GM13976 (cell line): Measurements from ENCODE around the gene TFG.

Source experiments
- DNase-seq: peaks from one replicate; pipeline ENCODE4 v3.0.0; 2012; ENCODE audit warnings: low spot score
- in situ Hi-C: fragments of 300-500 bp; cut with MboI; formaldehyde crosslinking; loops from one replicate; pipeline ENCODE4 v1.12.0; 2022; ENCODE audit warnings: low sequenced_read_pairs, mixed read lengths, inconsistent platforms; ENCODE audit not compliant: unreplicated experiment
- TF ChIP-seq, protein P1 (sequence below): IDR thresholded peaks from 2 replicates; pipeline ENCODE4 v1.5.1; 2012; ENCODE audit warnings: borderline replicate concordance, mild to moderate bottlenecking; ENCODE audit not compliant: insufficient read depth; ENCODE audit errors: extremely low read depth, missing control alignments, control extremely low read depth

Gene TFG

GRCh38 chr3:100781301-100781700 is 72.0 kb downstream of the TFG start:
- in situ Hi-C loops = no loop called here
- TF ChIP-seq, protein P1, sequence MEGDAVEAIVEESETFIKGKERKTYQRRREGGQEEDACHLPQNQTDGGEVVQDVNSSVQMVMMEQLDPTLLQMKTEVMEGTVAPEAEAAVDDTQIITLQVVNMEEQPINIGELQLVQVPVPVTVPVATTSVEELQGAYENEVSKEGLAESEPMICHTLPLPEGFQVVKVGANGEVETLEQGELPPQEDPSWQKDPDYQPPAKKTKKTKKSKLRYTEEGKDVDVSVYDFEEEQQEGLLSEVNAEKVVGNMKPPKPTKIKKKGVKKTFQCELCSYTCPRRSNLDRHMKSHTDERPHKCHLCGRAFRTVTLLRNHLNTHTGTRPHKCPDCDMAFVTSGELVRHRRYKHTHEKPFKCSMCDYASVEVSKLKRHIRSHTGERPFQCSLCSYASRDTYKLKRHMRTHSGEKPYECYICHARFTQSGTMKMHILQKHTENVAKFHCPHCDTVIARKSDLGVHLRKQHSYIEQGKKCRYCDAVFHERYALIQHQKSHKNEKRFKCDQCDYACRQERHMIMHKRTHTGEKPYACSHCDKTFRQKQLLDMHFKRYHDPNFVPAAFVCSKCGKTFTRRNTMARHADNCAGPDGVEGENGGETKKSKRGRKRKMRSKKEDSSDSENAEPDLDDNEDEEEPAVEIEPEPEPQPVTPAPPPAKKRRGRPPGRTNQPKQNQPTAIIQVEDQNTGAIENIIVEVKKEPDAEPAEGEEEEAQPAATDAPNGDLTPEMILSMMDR = no peak
- no peak for DNase-seq

- DNase-seq = no peak
- in situ Hi-C loops = no loop called here
- TF ChIP-seq, protein P1 = no peak
These were observed 73.1 kb downstream of the TFG start for GRCh38 chr3:100782348-100782747.

DNA sequence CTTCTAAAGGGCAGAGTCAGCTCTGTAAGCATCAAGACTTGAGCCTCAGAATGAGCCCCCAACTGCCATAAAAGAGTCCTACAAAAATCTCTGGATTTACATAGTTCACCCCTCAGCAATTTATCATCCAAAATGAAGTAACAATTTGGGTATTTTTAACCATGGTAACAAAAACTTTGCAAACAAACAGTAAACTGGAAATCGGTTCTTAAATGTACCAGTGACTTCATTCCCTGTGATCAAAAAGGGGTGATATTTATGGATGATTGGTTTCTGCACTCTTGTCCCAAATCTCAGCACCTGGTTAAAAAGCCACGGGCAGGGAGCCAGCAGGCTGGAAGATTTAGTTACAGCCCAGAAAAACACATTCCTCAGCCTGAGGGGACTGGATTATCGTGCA is 73.6 kb downstream of the TFG start:
- in situ Hi-C loops = no loop called here
- DNase-seq = no peak
- TF ChIP-seq, protein P1 = no peak

DNA sequence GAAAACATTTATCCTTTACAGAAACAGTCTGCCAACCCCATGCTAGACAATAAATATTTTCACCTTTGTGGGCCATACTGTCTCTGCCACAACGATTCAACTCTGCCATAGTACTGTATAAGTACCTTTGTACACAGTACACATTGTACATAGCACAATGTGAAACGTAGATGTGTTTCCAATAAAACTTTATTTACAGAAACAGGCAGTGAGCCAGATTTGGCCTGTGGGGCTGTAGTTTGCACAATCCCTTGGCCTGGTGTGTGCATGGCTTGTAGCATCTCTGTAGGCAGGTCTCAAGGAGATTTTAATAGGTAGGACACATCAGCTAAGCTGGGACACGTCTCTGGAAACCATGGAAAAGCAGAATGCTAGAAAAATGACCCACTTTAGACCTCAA is 74.3 kb downstream of the TFG start:
- in situ Hi-C loops = no loop called here
- no peak for DNase-seq
- TF ChIP-seq, protein P1 = no peak

GRCh38 chr3:100789579-100789978 is 80.3 kb downstream of the TFG start:
- TF ChIP-seq, protein P1 = no peak
- in situ Hi-C loops = no loop called here

DNA sequence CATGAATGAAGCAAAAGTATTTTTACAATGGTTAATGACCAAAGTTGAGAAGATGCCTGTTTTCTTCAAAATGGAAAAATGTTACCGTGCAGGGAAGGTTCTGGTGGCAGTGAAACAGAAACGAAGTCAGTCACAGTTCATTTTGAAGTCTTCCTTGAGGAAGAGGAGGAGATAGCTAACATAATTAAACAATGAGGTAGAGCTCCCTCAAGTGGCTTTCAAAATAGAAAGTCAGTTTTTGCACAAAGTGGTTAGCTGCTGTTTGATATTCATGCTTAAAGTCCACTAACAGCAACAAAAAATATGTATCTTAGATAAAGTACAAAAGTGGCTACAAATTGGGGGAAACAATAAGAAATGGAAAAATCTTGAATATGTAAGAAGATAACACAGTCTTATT is 87.3 kb downstream of the TFG start:
- TF ChIP-seq, protein P1 = no peak
- in situ Hi-C loops = no loop called here
- DNase-seq = peak; percentile 2

More at GRCh38 chr3:100789579-100789978, 80.3 kb downstream of the TFG start:
- DNase-seq = no peak

GRCh38 chr3:100798012-100798411 is 88.7 kb downstream of the TFG start:
- TF ChIP-seq, protein P1 = no peak
- no peak for DNase-seq
- in situ Hi-C loops = no loop called here
